Stimulated activated naive B cell treated with anti-CD40 and anti-IgM and Interleukin-4, amounts not matched to agents 10 μg/mL and 1 μg/mL and 100 μg/mL, for 72 hours (primary cell): ENCODE results near the gene XKR8.

Source experiments
- ATAC-seq, 2 donors: fragments of 150-1000 bp; cut with Tn5 transposase; replicated peaks; 2 replicates each; pipeline ENCODE4 v1.10.0; 2021; ENCODE audit warnings: moderate library complexity in 1 of 2
- DNase-seq: peaks from one replicate; pipeline ENCODE4 v3.0.0; 2021
- H3K27ac Mint-ChIP-seq: one replicate; pipeline ENCODE4 v1.8.0; 2022; ENCODE audit warnings: mild to moderate bottlenecking, mixed read lengths
- H3K27me3 Mint-ChIP-seq, 2 donors: one replicate each; pipeline ENCODE4 v1.8.0; 2022; ENCODE audit warnings: mixed read lengths in 2 of 2
- H3K36me3 Mint-ChIP-seq, 2 donors: one replicate each; pipeline ENCODE4 v1.8.0; 2022; ENCODE audit warnings: mixed read lengths in 2 of 2, mild to moderate bottlenecking in 1 of 2
- H3K4me1 Mint-ChIP-seq, 2 donors: one replicate each; pipeline ENCODE4 v1.8.0; 2022; ENCODE audit warnings: mixed read lengths in 2 of 2, mild to moderate bottlenecking in 1 of 2
- H3K4me3 Mint-ChIP-seq, 2 donors: one replicate each; pipeline ENCODE4 v1.8.0; 2022; ENCODE audit warnings: mild to moderate bottlenecking in 2 of 2, mixed read lengths in 2 of 2, moderate library complexity in 1 of 2
- H3K9me3 Mint-ChIP-seq, 2 donors: one replicate each; pipeline ENCODE4 v1.8.0; 2022; ENCODE audit warnings: mixed read lengths in 2 of 2, mild to moderate bottlenecking in 1 of 2

The XKR8 gene

DNA sequence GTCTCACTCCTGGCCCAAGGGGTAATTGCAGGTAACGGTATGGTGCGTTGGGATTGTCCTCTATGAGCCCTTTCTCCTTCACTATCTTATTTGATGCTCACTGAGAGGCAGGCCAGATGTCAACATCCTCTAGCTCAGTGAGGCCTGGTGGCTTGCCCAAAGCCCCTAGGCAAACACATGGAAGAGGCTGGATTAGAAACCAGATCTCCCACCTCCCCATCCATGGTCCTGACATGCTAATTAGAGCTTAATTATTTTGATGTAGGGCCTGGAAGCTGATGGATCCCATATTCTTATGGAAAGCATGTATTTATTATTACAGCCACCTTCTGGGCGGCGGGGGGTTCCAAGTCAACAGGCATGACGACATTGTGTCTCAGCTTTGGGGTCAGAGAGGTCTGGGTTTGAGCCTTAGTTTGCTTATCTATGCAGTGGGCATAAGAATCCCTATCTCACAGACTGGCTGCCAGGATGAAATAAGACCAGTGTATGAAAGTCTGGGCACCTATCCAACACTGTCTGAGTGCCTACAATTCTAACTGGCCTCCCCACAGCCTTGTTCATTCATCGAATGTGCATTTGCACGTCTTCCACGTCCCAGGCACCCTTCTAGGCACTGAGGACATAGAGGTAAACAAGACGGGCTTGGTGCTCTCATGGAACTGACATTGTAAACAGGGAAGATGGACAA is 18.8 kb upstream of the XKR8 start:
- peaks cover 4 to 7% of the 10 kb centered on the region in 2 donors for H3K4me1 Mint-ChIP-seq
- H3K27ac Mint-ChIP-seq = no peak overlapping the region
- H3K27me3 Mint-ChIP-seq = peaks cover under 1 to 2% of the 10 kb centered on the region in 2 donors
- DNase-seq (no peak), ATAC-seq (no peak)
- no peak overlapping the region for H3K4me3 Mint-ChIP-seq
- no peaks in the 10 kb centered on the region for H3K9me3 Mint-ChIP-seq
- H3K36me3 Mint-ChIP-seq = no peaks in the 10 kb centered on the region

DNA sequence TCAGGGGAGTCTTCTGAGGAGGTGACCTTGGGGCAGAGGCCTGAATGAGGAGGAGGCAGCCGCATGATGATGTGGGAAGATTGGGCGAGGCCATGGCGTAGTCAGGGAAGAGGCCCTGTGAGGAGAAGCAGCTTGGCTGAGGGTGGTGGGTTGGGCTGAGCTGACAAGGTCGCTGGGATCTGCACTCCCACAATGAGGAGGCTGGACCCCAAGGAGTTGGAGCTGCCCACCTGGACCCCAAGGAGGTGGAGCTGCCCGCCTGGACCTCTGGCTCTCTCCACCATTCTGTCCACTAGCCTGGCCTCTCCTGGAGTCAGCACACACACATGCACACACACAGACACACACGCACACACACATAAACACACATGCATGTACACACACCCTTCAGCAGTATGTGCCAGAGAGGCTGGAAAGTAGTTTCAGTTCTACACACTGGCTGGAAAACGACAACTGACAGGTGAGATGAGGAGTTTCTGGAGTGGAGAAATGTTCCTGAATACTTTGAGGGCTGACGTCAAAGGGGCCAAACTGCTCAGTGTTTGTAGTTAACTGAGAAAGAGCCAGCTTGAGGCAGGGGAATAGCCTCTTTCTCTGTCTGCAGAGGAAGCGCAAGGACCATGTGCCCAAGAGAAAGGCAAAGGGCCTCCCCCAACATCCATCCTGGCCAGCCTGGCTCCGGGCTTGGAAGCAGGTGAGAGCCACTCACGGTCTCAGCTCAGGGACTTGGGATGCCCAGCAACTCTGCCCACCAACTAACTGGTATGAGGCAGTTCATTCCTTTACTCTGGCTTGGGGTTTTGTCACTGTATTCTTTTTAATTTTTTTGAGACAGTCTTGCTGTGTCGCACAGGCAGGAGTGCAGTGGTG is 17.9 kb upstream of the XKR8 start:
- ATAC-seq (no peak), DNase-seq (no peak)
- H3K27me3 Mint-ChIP-seq = no peaks in the 10 kb centered on the region
- no peak overlapping the region for H3K4me3 Mint-ChIP-seq
- H3K27ac Mint-ChIP-seq = no peak overlapping the region
- no peaks in the 10 kb centered on the region for H3K9me3 Mint-ChIP-seq
- H3K4me1 Mint-ChIP-seq = peaks cover 4 to 7% of the 10 kb centered on the region in 2 donors
- H3K36me3 Mint-ChIP-seq = no peaks in the 10 kb centered on the region

DNA sequence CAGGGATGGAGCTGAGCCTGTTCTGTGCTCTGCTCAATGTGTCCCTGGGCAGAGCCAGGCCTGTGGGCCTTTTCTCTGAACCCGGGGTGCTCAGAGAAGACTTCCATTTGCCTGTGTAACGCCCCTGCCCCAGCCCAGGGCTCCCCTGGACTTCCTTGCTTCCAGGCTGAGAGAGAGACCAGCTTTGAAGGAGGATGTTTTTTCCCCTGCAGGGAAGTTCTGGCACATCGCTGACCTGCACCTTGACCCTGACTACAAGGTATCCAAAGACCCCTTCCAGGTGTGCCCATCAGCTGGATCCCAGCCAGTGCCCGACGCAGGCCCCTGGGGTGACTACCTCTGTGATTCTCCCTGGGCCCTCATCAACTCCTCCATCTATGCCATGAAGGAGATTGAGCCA is 14.8 kb upstream of the XKR8 start:
- DNase-seq = no peak
- H3K27me3 Mint-ChIP-seq = no peaks in the 10 kb centered on the region
- H3K9me3 Mint-ChIP-seq = no peaks in the 10 kb centered on the region
- H3K36me3 Mint-ChIP-seq = no peaks in the 10 kb centered on the region
- H3K4me1 Mint-ChIP-seq = peaks cover 4% of the 10 kb centered on the region in 2 donors
- H3K27ac Mint-ChIP-seq = no peak overlapping the region
- ATAC-seq = no peak
- H3K4me3 Mint-ChIP-seq = no peak overlapping the region

DNA sequence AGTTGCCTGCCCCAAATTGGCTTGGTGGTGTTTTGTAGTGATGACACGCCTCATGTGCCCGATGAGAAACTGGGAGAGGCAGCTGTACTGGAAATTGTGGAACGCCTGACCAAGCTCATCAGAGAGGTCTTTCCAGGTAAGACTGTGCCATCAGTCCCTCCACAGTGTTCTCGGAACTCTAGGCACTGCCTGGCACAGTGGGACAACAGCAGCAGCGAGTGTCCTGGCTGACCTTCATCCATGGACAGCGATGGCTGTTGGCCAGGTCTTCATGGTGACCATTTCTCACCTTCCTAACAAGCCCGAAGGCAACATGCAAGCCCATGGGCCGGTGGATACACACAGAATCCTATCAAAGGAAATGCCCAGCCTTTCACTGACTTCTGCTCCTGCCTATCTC is 10.7 kb upstream of the XKR8 start:
- H3K9me3 Mint-ChIP-seq = no peaks in the 10 kb centered on the region
- H3K4me3 Mint-ChIP-seq = no peak overlapping the region
- H3K36me3 Mint-ChIP-seq = no peaks in the 10 kb centered on the region
- no peaks in the 10 kb centered on the region for H3K4me1 Mint-ChIP-seq
- no peak for ATAC-seq
- DNase-seq = no peak
- no peak overlapping the region for H3K27ac Mint-ChIP-seq
- no peaks in the 10 kb centered on the region for H3K27me3 Mint-ChIP-seq

DNA sequence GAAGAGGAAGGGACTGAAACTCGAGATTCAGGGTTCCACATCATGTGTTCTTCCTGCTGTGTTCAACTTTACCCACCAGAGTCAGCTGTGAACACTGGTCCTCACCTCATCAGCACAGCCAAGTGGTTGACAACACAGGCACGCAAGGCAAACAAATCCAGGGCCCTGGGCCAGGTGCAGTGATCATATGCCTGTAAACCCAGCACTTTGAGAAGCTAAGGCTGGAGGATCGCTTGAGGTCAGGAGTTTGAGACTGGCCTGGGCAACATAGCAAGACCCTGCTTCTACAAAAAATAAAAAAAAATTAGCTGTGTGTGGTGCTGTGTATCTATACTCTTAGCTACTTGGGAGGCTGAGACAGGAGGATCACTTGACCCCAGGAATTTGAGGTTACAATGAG is 8.4 kb upstream of the XKR8 start:
- Mint-ChIP-seq H3K4me1 (peaks cover 0 to 3% of the 10 kb centered on the region in 2 donors), H3K9me3 (no peaks in the 10 kb centered on the region), H3K36me3 (no peaks in the 10 kb centered on the region), H3K27me3 (peaks cover 10 to 15% of the 10 kb centered on the region in 2 donors), H3K27ac (no peak overlapping the region), H3K4me3 (no peak overlapping the region)
- DNase-seq (no peak), ATAC-seq (no peak)

DNA sequence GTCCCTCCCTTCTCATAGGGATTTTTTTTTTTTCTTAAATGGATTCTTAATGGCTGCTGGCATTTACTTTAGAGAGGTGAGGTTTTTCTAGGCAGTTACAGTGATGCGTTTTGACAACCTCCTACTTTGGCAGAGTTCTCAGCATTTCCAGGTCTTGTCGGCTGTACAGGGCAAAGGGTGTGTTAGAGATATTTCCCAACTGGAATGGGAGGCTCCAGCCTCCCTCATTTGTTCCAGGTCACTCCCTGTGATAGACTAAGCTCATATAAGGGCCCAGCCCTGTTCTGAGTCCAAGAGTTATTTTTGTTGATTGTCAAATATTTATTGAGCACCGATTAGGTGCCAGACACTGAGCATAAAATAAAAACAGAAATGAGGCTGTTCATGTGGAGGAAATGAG is 7.6 kb upstream of the XKR8 start:
- H3K4me3 Mint-ChIP-seq = no peak overlapping the region
- no peaks in the 10 kb centered on the region for H3K9me3 Mint-ChIP-seq
- DNase-seq (no peak), ATAC-seq (no peak)
- H3K27me3 Mint-ChIP-seq = peaks cover 10 to 15% of the 10 kb centered on the region in 2 donors
- H3K36me3 Mint-ChIP-seq = no peaks in the 10 kb centered on the region
- H3K4me1 Mint-ChIP-seq = peaks cover 0 to 3% of the 10 kb centered on the region in 2 donors
- H3K27ac Mint-ChIP-seq = no peak overlapping the region

DNA sequence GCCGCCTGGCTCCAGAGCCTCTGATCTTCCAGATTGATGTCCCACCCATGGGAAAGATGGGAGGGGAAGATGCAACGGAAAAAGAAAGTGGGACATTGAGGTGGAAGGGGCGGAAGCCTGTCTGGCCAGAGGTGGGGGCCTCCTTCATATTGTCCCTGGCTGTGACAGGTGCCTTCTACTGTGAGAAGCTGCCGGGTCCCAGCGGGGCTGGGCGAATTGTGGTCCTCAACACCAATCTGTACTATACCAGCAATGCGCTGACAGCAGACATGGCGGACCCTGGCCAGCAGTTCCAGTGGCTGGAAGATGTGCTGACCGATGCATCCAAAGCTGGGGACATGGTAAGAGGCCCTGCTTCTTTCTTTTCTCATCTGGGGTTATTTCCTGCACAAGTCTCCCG is 5.6 kb upstream of the XKR8 start:
- no peaks in the 10 kb centered on the region for H3K9me3 Mint-ChIP-seq
- no peak overlapping the region for H3K27ac Mint-ChIP-seq
- no peaks in the 10 kb centered on the region for H3K36me3 Mint-ChIP-seq
- H3K27me3 Mint-ChIP-seq = peaks cover 10 to 15% of the 10 kb centered on the region in 2 donors
- DNase-seq = no peak
- H3K4me1 Mint-ChIP-seq = peaks cover 1 to 3% of the 10 kb centered on the region in 2 donors
- H3K4me3 Mint-ChIP-seq = no peak overlapping the region
- ATAC-seq = no peak

DNA sequence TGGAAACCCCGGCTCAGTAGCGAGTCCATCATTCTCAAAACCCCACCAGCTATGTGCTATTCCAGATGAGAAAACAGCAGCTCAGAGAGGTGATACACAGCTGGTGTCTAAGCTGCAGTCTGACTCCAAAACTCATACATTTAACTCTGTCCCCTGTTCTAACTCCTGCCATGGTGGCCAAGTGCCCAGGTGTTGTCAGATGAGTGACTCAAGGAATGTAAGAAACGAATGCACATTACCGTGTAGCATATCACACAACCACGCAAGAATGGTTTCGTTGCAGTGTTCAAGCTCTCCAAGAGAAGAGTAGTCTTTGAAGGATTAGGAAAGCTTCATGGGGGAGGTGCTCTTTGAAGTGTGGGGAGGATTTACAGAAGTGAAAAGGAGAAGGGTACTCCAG is 4.7 kb upstream of the XKR8 start:
- Mint-ChIP-seq H3K4me1 (peaks cover 4 to 7% of the 10 kb centered on the region in 2 donors), H3K27me3 (peaks cover 10 to 15% of the 10 kb centered on the region in 2 donors), H3K4me3 (no peak overlapping the region), H3K27ac (no peak overlapping the region), H3K36me3 (no peaks in the 10 kb centered on the region), H3K9me3 (no peaks in the 10 kb centered on the region)
- ATAC-seq = no peak
- DNase-seq = no peak

DNA sequence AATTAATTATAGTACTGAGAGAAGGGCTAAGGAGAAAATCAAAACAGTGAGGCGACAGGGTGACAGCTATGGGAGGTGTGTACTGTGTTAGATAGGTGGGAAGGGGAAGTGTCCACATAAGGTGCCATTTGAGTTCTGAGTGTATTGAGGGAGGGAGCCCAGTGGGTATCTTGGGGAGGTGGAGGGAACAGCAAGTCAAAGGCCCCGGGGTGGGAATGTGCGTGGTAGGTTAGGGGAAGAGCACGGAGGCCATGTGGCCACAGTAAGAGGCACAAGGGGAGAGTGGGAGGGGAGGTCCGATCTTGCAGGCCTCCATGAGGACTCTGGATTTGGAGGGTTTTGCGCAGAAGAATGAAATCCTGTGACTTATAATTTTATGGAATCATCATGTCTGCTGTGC is 3.0 kb upstream of the XKR8 start:
- Mint-ChIP-seq H3K36me3 (no peaks in the 10 kb centered on the region), H3K4me3 (no peak overlapping the region), H3K27me3 (peaks cover 10 to 15% of the 10 kb centered on the region in 2 donors), H3K4me1 (peaks cover 9 to 22% of the 10 kb centered on the region in 2 donors), H3K27ac (no peak overlapping the region), H3K9me3 (no peaks in the 10 kb centered on the region)
- no peak for ATAC-seq
- DNase-seq = no peak

DNA sequence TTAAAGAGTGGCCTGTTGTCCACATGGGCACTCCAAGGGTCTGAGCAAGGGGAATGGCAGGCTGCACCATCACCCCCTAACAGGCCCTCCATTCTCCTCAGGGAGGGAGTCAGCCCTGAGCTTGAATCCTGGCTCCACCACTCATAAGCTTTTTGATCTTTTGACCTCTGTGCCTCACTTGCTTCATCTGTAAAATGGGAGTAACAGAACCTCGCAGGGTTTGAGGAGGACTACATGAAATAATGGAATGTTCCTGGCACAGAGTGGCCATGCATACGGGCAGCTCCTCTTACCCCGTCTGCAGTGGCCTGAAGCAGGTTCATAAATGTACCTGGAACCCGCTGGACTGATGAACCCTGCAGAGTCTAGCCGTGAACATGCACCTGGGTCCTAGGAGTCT is 2.1 kb upstream of the XKR8 start:
- H3K4me1 Mint-ChIP-seq = peaks cover 11 to 25% of the 10 kb centered on the region in 2 donors
- H3K9me3 Mint-ChIP-seq = no peaks in the 10 kb centered on the region
- H3K27ac Mint-ChIP-seq = no peak overlapping the region
- peaks cover 10 to 15% of the 10 kb centered on the region in 2 donors for H3K27me3 Mint-ChIP-seq
- H3K4me3 Mint-ChIP-seq = no peak overlapping the region
- DNase-seq (no peak), ATAC-seq (no peak)
- no peaks in the 10 kb centered on the region for H3K36me3 Mint-ChIP-seq

DNA sequence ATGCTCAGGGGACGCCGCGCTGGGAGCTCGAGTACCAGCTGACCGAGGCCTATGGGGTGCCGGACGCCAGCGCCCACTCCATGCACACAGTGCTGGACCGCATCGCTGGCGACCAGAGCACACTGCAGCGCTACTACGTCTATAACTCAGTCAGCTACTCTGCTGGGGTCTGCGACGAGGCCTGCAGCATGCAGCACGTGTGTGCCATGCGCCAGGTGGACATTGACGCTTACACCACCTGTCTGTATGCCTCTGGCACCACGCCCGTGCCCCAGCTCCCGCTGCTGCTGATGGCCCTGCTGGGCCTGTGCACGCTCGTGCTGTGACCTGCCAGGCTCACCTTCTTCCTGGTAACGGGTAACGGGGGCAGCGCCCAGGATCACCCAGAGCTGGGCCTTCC is 1.3 kb upstream of the XKR8 start:
- H3K27ac Mint-ChIP-seq = no peak overlapping the region

DNA sequence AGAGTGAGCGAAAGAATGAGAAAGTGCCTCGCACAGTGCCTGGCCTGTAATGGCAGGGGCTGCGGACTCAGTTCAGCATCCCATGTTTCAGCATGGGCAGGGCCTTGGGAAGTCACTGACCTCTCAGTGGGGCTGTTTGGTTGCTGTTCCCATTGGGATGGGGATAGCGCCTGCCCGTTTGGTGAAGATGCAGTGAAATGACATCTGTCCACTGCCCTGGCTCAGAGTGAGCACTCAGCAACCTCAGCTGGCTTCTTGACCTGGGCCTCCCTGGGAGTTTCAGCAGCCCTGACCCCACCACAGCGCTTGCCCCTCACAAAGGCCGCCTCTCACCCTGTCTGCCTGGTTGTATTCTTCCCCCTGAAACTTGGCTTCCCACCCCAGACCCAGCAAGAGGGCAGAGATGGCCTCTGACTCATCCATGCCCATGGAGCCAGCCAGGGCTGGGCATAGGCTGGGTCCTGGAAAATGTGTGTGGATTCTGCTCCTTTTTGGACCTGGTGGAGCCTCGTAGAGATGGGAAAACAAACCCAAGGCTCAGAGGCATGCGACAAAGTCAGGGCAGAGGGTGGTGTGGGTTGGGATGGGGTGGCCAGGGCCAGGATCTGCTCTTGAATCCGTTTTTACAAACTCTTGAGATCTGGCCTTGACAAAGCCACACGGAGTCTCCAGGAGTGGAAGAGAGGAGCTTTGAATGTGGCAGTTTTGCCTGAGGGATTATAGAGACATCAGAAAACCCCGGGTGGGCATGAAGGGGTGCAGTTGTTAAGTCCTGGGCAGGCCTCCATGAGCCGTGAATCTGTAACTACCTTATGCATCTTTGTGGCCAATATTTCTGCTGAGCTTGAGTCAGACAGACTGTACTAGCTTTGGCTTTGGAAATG is 1.2 kb downstream of the XKR8 start:
- Mint-ChIP-seq H3K27me3 (peaks cover 0 to 4% of the 10 kb centered on the region in 2 donors), H3K4me1 (peaks cover 9 to 25% of the 10 kb centered on the region in 2 donors), H3K36me3 (peaks cover 6 to 12% of the 10 kb centered on the region in 2 donors), H3K4me3 (peak overlapping the region; percentile 86 to 87), H3K27ac (peak overlapping the region; percentile 81), H3K9me3 (no peaks in the 10 kb centered on the region)
- DNase-seq (no peak), ATAC-seq (no peak)

More for the DNA sequence above, 1.3 kb upstream of the XKR8 start:
- H3K27me3 Mint-ChIP-seq = peaks cover 10 to 15% of the 10 kb centered on the region in 2 donors
- ATAC-seq (no peak), DNase-seq (no peak)
- H3K9me3 Mint-ChIP-seq = no peaks in the 10 kb centered on the region
- peaks cover 4 to 5% of the 10 kb centered on the region in 2 donors for H3K36me3 Mint-ChIP-seq
- H3K4me1 Mint-ChIP-seq = peaks cover 11 to 25% of the 10 kb centered on the region in 2 donors
- H3K4me3 Mint-ChIP-seq = peak overlapping the region in 1 of 2 donors; percentile 86

DNA sequence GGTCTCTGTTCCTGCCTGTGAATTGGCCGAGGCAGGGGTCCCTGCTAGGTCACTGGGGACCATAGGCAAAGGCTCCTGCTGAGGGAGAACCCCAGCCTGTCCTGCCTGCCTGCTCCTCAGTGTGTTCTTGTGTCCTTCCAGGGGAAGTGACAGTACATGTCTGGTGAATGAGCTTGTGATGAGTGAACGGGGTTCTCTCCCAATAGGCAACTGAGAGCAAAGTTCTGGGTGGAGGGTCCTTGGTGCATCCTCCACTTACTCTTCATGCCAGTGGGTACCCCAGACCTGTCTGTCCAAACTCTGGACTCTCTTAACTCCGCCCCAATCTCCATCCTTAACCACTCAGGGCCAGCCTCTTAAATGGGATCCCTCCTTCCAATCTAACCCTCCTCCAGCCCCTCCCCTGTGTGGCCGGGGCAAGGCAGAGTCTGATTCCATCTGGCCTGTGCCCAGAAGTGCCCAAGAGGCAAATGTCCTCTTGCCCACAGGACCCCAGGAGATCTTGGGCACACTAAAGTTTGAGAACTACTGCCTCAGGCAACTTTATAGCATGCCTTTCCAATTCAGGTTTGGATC is 2.0 kb downstream of the XKR8 start:
- ATAC-seq (no peak), DNase-seq (no peak)
- no peaks in the 10 kb centered on the region for H3K27me3 Mint-ChIP-seq
- no peak overlapping the region for H3K4me3 Mint-ChIP-seq
- H3K36me3 Mint-ChIP-seq = peaks cover 11 to 17% of the 10 kb centered on the region in 2 donors
- peaks cover 9 to 25% of the 10 kb centered on the region in 2 donors for H3K4me1 Mint-ChIP-seq
- H3K9me3 Mint-ChIP-seq = no peaks in the 10 kb centered on the region
- H3K27ac Mint-ChIP-seq = peak overlapping the region; percentile 4

DNA sequence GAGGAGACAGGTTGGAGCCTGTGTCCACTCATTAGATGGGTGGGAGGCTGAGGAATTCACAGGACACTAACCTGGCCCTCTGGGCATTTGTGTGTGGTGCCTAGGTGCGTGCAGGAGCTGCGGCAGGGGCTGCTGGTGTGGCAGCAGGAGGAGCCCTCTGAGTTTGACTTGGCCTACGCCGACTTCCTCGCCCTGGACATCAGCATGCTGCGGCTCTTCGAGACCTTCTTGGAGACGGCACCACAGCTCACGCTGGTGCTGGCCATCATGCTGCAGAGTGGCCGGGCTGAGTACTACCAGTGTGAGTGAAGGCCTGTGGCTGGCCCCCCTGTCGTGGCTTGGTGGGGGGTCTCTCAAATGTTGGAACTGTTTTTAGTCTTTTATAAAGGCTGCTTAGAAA is 3.6 kb downstream of the XKR8 start:
- no peak for DNase-seq
- no peak overlapping the region for H3K4me3 Mint-ChIP-seq

More for the DNA sequence above, 3.6 kb downstream of the XKR8 start:
- Mint-ChIP-seq H3K9me3 (no peaks in the 10 kb centered on the region), H3K27me3 (no peaks in the 10 kb centered on the region), H3K27ac (peak overlapping the region; percentile 47), H3K4me1 (peaks cover 9 to 25% of the 10 kb centered on the region in 2 donors), H3K36me3 (peaks cover 14 to 22% of the 10 kb centered on the region in 2 donors)
- ATAC-seq = no peak
